ENCODE results near the gene NTSR1.

The NTSR1 gene

GRCh38 chr20:62726276-62726675, 17.6 kb downstream of the NTSR1 start:
- Histone ChIP-seq H3K9ac (no peak overlapping the region), H3K4me3 (IDR thresholded peaks at IDR 0.05; ENCODE audit: insufficient read depth, low read depth, low read length) (no peak overlapping the region), H3K27me3 (ENCODE audit: insufficient read depth, low read depth) (peaks cover 100% of the 10 kb centered on the region), H4K20me1 (ENCODE audit: insufficient read depth) (no peaks in the 10 kb centered on the region), H3K79me2 (ENCODE audit: insufficient read depth, low read depth) (no peaks in the 10 kb centered on the region), H3K27ac (no peak overlapping the region), H2AFZ (ENCODE audit: low read depth) (no peak overlapping the region), H3K4me1 (ENCODE audit: low read depth, poor library complexity, severe bottlenecking) (no peaks in the 10 kb centered on the region), H3K4me2 (no peak overlapping the region), H3K36me3 (ENCODE audit: insufficient read depth) (no peaks in the 10 kb centered on the region)
- no peak for TF ChIP-seq CTCF (conservative IDR thresholded peaks at IDR 0.05; ENCODE audit: low read depth, low read length)

DNA sequence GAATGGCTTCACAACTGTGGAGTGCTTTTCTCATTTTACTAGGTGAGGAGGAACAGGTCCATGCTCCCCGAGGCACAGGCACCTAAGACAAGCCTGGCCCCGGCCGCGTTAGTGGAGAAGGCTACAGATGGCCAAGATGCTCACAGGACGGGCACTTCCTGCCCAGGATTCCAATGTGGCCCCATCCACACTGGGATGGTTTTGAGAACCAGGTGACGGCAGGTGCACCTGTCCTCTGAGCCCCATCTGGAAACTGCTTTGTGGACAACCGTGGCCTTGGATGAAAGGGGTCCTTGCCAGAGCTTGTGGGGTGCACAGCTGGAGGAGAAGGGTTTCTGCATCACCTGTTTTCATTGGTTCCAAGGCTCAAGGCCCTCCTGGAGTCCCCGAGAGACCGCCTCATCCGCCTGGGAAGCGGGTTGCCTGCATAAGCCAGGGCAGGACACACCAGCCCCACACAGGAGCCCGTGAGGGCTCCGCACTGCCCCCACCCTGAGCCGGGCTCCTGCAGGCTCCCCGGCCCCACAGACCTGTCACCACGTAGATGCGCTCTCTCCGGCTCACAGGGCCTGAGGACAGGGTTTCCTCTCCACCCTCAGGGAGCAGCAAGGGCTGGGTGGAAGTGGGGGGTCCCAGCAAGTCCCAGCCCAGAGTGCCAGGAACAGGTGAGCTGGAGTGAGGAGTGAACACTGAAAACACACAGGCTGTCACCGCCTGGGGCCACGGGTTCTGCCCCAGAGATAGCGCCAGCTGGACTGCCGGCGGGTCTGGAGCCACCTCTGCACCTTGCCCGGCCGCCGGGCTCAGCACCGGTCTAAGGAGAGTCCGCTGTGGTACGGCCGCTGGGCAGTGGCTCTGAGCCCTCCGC, 18.3 kb downstream of the NTSR1 start:
- Histone ChIP-seq H3K27me3 (ENCODE audit: insufficient read depth, low read depth) (peaks cover 100% of the 10 kb centered on the region), H3K4me2 (no peak overlapping the region), H3K27ac (no peak overlapping the region), H3K79me2 (ENCODE audit: insufficient read depth, low read depth) (no peaks in the 10 kb centered on the region), H4K20me1 (ENCODE audit: insufficient read depth) (no peaks in the 10 kb centered on the region), H3K36me3 (ENCODE audit: insufficient read depth) (no peaks in the 10 kb centered on the region), H3K4me1 (ENCODE audit: low read depth, poor library complexity, severe bottlenecking) (no peaks in the 10 kb centered on the region), H3K9ac (no peak overlapping the region), H2AFZ (ENCODE audit: low read depth) (no peak overlapping the region), H3K4me3 (IDR thresholded peaks at IDR 0.05; ENCODE audit: insufficient read depth, low read depth, low read length) (no peak overlapping the region)
- TF ChIP-seq CTCF (conservative IDR thresholded peaks at IDR 0.05; ENCODE audit: low read depth, low read length): no peak

DNA sequence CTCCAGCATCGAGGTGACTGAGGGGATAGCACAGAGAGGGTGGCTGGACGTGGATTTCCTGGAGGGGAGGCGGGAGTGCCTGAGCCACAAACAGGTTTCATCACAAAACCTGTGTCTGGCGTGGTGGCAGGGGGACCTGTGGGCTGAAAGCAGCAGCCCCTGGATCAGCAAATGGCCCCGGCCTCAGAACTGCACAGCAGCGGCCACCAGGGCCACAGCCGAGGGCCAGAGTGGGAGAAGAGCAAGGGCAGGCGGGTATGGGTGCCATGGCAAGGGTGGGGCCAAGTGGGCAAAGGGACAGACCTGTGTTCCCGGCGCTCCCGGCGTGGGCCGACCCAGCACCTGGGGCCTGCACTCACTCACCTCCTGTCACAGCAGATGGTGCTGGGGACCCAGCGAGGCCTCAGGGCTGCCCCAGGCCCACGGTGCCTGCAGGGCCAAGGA, 19.0 kb downstream of the NTSR1 start:
- no peaks in the 10 kb centered on the region for H3K36me3 ChIP-seq (ENCODE audit: insufficient read depth)
- H2AFZ ChIP-seq (ENCODE audit: low read depth): no peak overlapping the region
- TF ChIP-seq CTCF (conservative IDR thresholded peaks at IDR 0.05; ENCODE audit: low read depth, low read length): no peak
- H3K4me1 ChIP-seq (ENCODE audit: low read depth, poor library complexity, severe bottlenecking): no peaks in the 10 kb centered on the region
- H3K27ac ChIP-seq: no peak overlapping the region
- H3K4me3 ChIP-seq (IDR thresholded peaks at IDR 0.05; ENCODE audit: insufficient read depth, low read depth, low read length): no peak overlapping the region
- H3K9ac ChIP-seq: no peak overlapping the region
- no peaks in the 10 kb centered on the region for H4K20me1 ChIP-seq (ENCODE audit: insufficient read depth)
- H3K27me3 ChIP-seq (ENCODE audit: insufficient read depth, low read depth): peaks cover 100% of the 10 kb centered on the region
- H3K79me2 ChIP-seq (ENCODE audit: insufficient read depth, low read depth): no peaks in the 10 kb centered on the region
- no peak overlapping the region for H3K4me2 ChIP-seq

DNA sequence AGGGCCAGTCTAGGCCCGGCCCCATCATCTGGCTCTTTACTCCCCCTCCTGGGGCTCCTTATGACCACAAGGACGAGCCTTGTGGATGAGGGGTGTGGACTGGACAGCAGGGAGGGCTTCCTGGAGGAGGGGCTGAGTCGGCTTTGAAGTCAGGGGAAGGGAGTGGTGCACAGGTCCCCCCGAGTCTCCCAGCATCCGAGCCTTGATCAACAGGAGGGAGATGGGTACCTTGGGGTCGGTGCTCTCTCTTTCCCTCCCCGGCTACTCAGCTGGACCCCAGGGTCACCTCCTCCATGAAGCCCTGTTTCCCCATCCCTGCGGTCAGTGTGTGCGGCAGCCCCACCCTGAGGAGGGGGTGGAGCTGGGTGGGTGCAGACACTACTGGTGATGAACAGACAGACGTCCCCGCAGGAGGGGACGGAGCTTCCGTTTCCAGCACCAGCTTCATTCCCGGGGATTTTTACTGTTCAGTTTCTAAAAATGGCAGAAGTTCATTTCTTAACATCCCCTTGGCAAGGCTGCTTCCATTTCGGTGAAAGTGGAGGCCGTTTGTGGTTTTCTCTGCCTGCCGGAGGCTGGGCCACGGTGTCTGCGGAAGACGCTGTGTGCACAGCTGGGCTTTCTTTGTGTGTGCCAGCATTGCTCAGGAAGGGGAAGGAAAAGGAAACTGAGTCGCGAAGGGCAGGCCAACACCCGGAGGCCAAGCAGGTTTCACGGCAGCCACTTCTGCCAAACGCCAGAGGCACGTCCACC, 19.6 kb downstream of the NTSR1 start:
- no peak for TF ChIP-seq CTCF (conservative IDR thresholded peaks at IDR 0.05; ENCODE audit: low read depth, low read length)
- no peaks in the 10 kb centered on the region for H3K36me3 ChIP-seq (ENCODE audit: insufficient read depth)
- H3K4me3 ChIP-seq (IDR thresholded peaks at IDR 0.05; ENCODE audit: insufficient read depth, low read depth, low read length): no peak overlapping the region
- no peaks in the 10 kb centered on the region for H3K4me1 ChIP-seq (ENCODE audit: low read depth, poor library complexity, severe bottlenecking)
- H2AFZ ChIP-seq (ENCODE audit: low read depth): no peak overlapping the region
- H3K9ac ChIP-seq: no peak overlapping the region
- H3K27ac ChIP-seq: no peak overlapping the region
- peaks cover 100% of the 10 kb centered on the region for H3K27me3 ChIP-seq (ENCODE audit: insufficient read depth, low read depth)
- H3K79me2 ChIP-seq (ENCODE audit: insufficient read depth, low read depth): no peaks in the 10 kb centered on the region
- H3K4me2 ChIP-seq: no peak overlapping the region
- no peaks in the 10 kb centered on the region for H4K20me1 ChIP-seq (ENCODE audit: insufficient read depth)
